ENCODE data around the gene PHACTR3.

- TF ChIP-seq EZH2 (IDR thresholded peaks at IDR 0.05; ENCODE audit: borderline replicate concordance, low read length) (no peak), CTCF (IDR thresholded peaks at IDR 0.05; ENCODE audit: low read length) (no peak)
Observed at GRCh38 chr20:59809630-59810448, 205.5 kb downstream of the PHACTR3 start.

All from OCI-LY1 (cell line).